WI38 (cell line): Measurements from ENCODE around the gene CHFR.

Experiments
- H3K4me3 ChIP-seq: 2 replicates; pipeline ENCODE4 v1.5.1; 2011; ENCODE audit warnings: low read depth, mild to moderate bottlenecking, control low read depth, low read length
- TF ChIP-seq, protein P1 (sequence below): IDR thresholded peaks from 2 replicates; pipeline ENCODE4 v1.5.1; 2012; ENCODE audit warnings: low read depth, mild to moderate bottlenecking, control low read depth, low read length

The CHFR gene

DNA sequence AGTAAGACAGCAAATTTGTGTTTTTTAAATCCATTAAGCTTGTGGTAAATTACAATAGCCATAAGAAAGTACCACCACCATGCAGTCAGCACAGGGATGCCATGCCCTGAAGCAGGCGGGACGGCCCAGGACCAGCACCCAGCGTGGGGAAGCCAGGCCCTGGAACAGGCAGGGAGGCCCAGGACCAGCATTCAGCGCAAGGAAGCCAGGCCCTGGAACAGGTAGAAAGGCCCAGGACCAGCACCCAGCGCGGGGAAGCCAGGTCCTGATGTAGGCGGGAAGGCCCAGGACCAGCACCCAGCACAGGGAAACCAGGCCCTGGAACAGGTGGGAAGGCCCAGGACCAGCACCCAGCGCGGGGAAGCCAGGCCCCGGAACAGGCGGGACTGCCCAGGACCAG, 13.2 kb downstream of the CHFR start:
- no peak overlapping the region for H3K4me3 ChIP-seq
- TF ChIP-seq, protein P1, sequence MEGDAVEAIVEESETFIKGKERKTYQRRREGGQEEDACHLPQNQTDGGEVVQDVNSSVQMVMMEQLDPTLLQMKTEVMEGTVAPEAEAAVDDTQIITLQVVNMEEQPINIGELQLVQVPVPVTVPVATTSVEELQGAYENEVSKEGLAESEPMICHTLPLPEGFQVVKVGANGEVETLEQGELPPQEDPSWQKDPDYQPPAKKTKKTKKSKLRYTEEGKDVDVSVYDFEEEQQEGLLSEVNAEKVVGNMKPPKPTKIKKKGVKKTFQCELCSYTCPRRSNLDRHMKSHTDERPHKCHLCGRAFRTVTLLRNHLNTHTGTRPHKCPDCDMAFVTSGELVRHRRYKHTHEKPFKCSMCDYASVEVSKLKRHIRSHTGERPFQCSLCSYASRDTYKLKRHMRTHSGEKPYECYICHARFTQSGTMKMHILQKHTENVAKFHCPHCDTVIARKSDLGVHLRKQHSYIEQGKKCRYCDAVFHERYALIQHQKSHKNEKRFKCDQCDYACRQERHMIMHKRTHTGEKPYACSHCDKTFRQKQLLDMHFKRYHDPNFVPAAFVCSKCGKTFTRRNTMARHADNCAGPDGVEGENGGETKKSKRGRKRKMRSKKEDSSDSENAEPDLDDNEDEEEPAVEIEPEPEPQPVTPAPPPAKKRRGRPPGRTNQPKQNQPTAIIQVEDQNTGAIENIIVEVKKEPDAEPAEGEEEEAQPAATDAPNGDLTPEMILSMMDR: no peak

DNA sequence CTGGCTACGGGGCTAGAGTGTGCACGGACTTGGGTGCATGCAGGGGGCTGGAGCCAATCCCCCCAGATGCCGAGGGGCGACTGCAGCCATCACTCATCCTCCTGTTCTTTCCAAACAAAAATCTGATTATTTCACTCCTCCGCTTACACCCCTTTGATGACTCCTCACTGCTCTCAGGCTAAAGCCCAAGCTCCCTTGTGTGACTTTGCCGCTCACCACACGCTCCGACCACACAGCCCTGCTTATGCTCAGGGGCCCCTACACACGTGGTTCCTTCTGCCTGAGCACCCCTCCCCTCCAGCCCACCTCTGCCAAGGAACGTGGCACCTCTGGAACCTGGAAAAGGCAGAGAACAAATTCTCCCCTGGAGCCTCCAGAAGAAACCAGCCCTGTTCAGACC, 13.7 kb downstream of the CHFR start:
- no peak overlapping the region for H3K4me3 ChIP-seq
- TF ChIP-seq, protein P1: no peak

DNA sequence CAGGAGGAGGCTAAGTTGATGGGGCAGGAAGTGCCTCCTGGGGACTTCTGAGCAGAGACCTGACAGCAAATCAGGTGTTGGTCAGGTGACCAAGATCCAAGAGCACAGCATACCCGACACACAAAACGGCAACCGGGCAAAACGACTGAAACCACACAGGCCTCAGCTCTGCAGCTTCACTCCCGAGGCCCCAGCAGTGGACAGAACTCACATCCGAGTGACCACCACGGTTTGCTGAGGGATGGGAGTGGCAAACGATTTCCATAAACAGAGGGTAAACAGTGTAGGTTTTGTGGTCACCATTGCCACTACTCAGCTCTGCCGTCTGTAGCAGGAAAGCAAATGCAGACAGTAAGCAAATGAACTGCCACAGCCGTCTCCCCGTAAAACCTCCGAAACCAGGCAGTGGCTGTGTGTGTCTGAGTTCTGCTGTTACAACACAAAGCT, 14.4 kb downstream of the CHFR start:
- TF ChIP-seq, protein P1: no peak

DNA sequence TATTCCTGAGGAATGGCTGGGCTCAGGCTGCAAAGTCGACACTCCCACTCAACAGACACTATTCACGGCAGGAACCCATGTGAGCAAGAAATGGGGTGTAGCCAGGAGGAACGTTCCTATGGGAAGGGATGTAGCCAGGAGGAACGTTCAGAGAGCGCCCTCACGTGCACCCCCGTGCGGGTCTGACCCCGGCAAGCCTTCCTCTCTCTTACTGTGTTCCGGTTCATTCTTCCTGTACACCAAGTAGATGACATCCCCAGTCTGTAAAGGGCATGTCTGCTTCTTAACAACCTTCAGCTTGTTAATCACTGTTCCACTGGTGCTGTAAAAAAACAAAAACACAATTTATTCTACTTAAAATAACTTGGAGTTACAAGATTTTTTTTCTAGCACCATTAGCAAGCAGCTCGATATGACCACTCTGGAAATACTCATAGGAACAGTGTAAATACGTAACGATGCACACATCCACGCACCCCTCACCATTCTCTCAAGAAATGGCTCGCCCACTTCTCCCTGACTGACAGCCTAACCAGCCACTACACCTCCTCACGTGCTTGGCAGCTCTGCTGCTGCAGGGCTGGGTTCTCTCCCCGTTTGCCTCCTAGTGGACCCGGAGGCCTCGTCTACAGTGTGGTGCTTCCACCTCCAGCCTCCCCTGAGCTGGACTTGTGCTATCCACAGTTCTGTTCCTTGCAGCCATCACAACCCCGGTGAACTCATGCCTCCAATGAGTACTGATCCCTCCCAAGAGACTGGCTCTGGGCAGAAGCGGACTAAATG, 15.1 kb downstream of the CHFR start:
- TF ChIP-seq, protein P1: no peak
- no peak overlapping the region for H3K4me3 ChIP-seq

More for the DNA sequence above, 14.4 kb downstream of the CHFR start:
- no peak overlapping the region for H3K4me3 ChIP-seq

DNA sequence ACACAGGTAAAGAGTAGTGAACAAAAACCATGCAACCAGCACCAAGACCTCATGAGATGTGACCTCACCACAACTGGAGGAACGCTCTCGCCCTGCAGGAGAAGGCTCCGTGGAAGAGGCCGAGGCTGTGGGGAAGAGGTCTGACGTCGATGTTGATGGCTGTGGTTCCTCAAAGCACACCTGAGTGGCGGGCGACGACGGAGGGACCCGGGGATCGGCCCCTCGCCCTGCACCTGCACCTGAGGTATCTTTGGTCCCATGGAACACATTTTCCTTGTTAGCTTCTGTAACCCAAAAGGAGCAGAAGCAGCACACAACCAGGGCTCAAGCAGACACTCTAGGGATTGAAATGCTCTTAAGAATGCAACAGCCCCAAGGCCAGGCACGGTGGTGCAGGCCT, 17.9 kb downstream of the CHFR start:
- no peak overlapping the region for H3K4me3 ChIP-seq
- TF ChIP-seq, protein P1: no peak

DNA sequence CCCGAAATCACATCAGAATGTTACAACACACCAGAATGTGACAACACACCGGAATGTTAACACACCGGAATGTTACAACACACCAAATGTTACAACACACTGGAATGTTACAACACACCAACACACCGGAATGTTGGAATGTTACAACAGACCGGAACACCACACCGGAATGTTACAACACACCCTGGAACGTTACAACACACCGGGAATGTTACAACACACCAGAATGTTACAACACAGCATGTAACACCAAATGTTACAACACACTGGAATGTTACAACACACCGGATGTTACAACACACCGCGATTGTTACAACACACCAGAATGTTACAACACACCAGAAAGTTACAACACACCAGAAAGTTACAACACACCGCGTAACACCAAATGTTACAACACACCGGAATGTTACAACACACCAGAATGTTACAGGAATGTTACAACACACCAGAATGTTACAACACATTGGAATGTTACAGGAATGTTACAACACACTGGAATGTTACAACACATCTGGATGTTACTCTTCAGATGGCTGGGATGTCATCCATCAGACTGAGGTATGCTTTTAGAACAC, 21.1 kb downstream of the CHFR start:
- no peak overlapping the region for H3K4me3 ChIP-seq
- TF ChIP-seq, protein P1: no peak

DNA sequence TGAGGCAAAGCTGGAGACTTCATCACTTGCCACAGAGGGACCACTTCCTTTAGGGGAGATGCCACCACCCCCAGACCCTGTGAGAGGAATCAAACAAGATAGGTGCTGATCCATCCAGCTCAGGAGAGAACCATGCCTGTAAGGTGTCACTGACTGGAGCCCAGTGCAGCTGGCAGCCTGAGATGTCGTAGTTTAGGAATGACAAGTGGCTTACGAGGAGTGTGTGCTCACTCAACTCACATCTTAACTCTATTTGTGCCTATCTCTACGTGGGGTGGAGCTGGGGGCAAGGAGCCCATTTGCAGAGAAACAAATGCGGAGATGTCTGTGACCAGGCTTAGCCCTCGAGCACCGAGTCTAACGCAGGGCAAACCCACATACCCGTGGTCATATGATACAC, 25.8 kb downstream of the CHFR start:
- H3K4me3 ChIP-seq: no peak overlapping the region
- TF ChIP-seq, protein P1: no peak
